SH-SY5Y (cell line): ENCODE results near the gene NCBP1.

Experiments used
- GATA2 ChIP-seq: IDR thresholded peaks from 2 replicates; pipeline ENCODE4 v1.6.1; 2011; ENCODE audit warnings: mild to moderate bottlenecking, low read depth, low read length
- GATA3 ChIP-seq: IDR thresholded peaks from 2 replicates; pipeline ENCODE4 v1.6.1; 2011; ENCODE audit warnings: low read depth, mild to moderate bottlenecking, low read length, moderate library complexity

DNA sequence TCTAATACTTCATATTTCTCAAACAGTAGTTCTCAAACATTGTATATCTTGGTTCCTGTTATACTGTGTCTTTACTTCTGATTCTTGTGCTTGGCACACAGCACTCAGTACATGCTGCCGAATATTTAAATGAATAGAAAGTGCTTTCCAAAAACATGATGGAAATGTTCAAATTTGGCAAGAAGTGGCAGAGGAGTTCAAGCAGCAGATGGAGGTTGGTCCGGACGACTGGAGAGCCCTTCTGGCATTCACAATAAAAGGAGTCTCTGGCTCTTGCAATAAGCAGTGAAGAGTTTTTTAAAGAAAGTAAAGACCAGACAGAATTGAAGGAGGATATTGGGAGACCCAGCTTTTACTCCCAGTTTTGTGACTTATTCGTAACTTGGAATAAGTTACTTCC, 36.7 kb upstream of the NCBP1 start:
- no peak for TF ChIP-seq GATA2
- no peak for TF ChIP-seq GATA3
